Occipital lobe (tissue), 2 donors: ENCODE results near the gene SMARCB1. TPM values are rescaled to one million over a fixed set of nuclear protein-coding genes. Genes with fewer than 3 reads are reported as not detected.

Experiments used
- DNase-seq: peaks from one replicate; lab custom pipeline; 2025; lab: John Stamatoyannopoulos, UW
- total RNA-seq: library from RNA; depleted of rRNA; stranded (reverse); fragments of >200 nt; gene quantifications from one replicate; pipeline ENCODE4 v1.2.3, GENCODE V29; 2014

The SMARCB1 gene
- total RNA-seq, 1 donor from 2014 or later = 19.7 TPM

GRCh38 chr22:23762842-23763578 lies 23.8 kb upstream of the SMARCB1 start, which contains the start of gene C22orf15:
TSS of gene C22orf15 (plus strand) at chr22:23762990. CDS start at chr22:23763307, 317 bp downstream.
- DNase-seq = no peak

GRCh38 chr22:23763579-23763945 lies 23.2 kb upstream of the SMARCB1 start:
- DNase-seq = no peak

- DNase-seq = no peak
Observed at GRCh38 chr22:23763954-23764353, 22.8 kb upstream of the SMARCB1 start.

- no peak for DNase-seq
Observed at GRCh38 chr22:23764899-23765881, 21.6 kb upstream of the SMARCB1 start.

- DNase-seq = no peak
Observed at GRCh38 chr22:23767303-23767672, 19.5 kb upstream of the SMARCB1 start.

GRCh38 chr22:23767673-23768548 lies 18.9 kb upstream of the SMARCB1 start, which contains the start of gene CHCHD10:
TSS of gene CHCHD10 (minus strand) at chr22:23767972. CDS start at chr22:23767874, 98 bp downstream.
- peak; percentile 78 for DNase-seq

GRCh38 chr22:23769321-23769965 lies 17.3 kb upstream of the SMARCB1 start:
- DNase-seq = no peak

GRCh38 chr22:23772315-23772648 lies 14.5 kb upstream of the SMARCB1 start:
- no peak for DNase-seq

- DNase-seq = no peak
Observed at GRCh38 chr22:23772649-23773473, 13.9 kb upstream of the SMARCB1 start, which contains the start of gene MMP11. TSS of gene MMP11 (plus strand) at chr22:23772849. CDS start at chr22:23772871, 22 bp downstream.

- DNase-seq = no peak
Observed at GRCh38 chr22:23773483-23774113, 13.2 kb upstream of the SMARCB1 start.

- DNase-seq = no peak
Observed at GRCh38 chr22:23774114-23774921, 12.4 kb upstream of the SMARCB1 start.

- DNase-seq = no peak
Observed at GRCh38 chr22:23774922-23775436, 11.8 kb upstream of the SMARCB1 start.

- DNase-seq = no peak
Observed at GRCh38 chr22:23775779-23776375, 10.9 kb upstream of the SMARCB1 start.

- DNase-seq = no peak
Observed at GRCh38 chr22:23777776-23778576, 8.8 kb upstream of the SMARCB1 start.

- DNase-seq = no peak
Observed at GRCh38 chr22:23778577-23778900, 8.2 kb upstream of the SMARCB1 start.

GRCh38 chr22:23779083-23779482 lies 7.7 kb upstream of the SMARCB1 start:
- DNase-seq = no peak

GRCh38 chr22:23779731-23780130 lies 7.0 kb upstream of the SMARCB1 start:
- no peak for DNase-seq
